ENCODE data around the gene SPCS3.
"Not testable (repeated sequence)": the region's sequence is repeated elsewhere in the genome, so short reads cannot be mapped to it uniquely, and the experiment has no call there.

SPCS3 gene

GRCh38 chr4:176340871-176341685 is 21.3 kb downstream of the SPCS3 start:
- in situ Hi-C loops (cut with HindIII; ENCODE audit: low sequenced_read_pairs), result loop anchor here (25.0 kb wide), 1 partner anchor 304 kb away; no protein-coding TSS in a partner anchor
- DNase-seq (ENCODE audit: low read depth), result peak; percentile 38
- peak; percentile 43 for TF ChIP-seq CTCF (IDR thresholded peaks at IDR 0.05; ENCODE audit: low read depth, low read length, missing control alignments)
- H3K4me3 ChIP-seq (ENCODE audit: low read depth, low read length), result no peak overlapping the region

GRCh38 chr4:176342384-176342783 is 22.6 kb downstream of the SPCS3 start:
- no peak overlapping the region for H3K4me3 ChIP-seq (ENCODE audit: low read depth, low read length)
- in situ Hi-C loops (cut with HindIII; ENCODE audit: low sequenced_read_pairs), result loop anchor here (25.0 kb wide), 1 partner anchor 305 kb away; no protein-coding TSS in a partner anchor
- DNase-seq (ENCODE audit: low read depth), result no peak
- no peak for TF ChIP-seq CTCF (IDR thresholded peaks at IDR 0.05; ENCODE audit: low read depth, low read length, missing control alignments)

GRCh38 chr4:176343286-176343685 is 23.5 kb downstream of the SPCS3 start:
- TF ChIP-seq CTCF (IDR thresholded peaks at IDR 0.05; ENCODE audit: low read depth, low read length, missing control alignments), result no peak
- DNase-seq (ENCODE audit: low read depth), result no peak
- in situ Hi-C loops (cut with HindIII; ENCODE audit: low sequenced_read_pairs), result loop anchor here (25.0 kb wide), 1 partner anchor 306 kb away; no protein-coding TSS in a partner anchor
- H3K4me3 ChIP-seq (ENCODE audit: low read depth, low read length), result no peak overlapping the region

- in situ Hi-C loops (cut with HindIII; ENCODE audit: low sequenced_read_pairs), result loop anchor here (25.0 kb wide), 1 partner anchor 308 kb away; no protein-coding TSS in a partner anchor
- DNase-seq (ENCODE audit: low read depth); H3K4me3 ChIP-seq (ENCODE audit: low read depth, low read length): not testable (repeated sequence)
Observed at GRCh38 chr4:176345346-176345745, 25.6 kb downstream of the SPCS3 start.

GRCh38 chr4:176346836-176347235 is 27.1 kb downstream of the SPCS3 start:
- H3K4me3 ChIP-seq (ENCODE audit: low read depth, low read length); DNase-seq (ENCODE audit: low read depth): not testable (repeated sequence)
- in situ Hi-C loops (cut with HindIII; ENCODE audit: low sequenced_read_pairs), result loop anchor here (25.0 kb wide), 1 partner anchor 310 kb away; no protein-coding TSS in a partner anchor

- no peak for DNase-seq (ENCODE audit: low read depth)
- H3K4me3 ChIP-seq (ENCODE audit: low read depth, low read length), result no peak overlapping the region
- no peak for TF ChIP-seq CTCF (IDR thresholded peaks at IDR 0.05; ENCODE audit: low read depth, low read length, missing control alignments)
- in situ Hi-C loops (cut with HindIII; ENCODE audit: low sequenced_read_pairs), result no loop called here
Observed at GRCh38 chr4:176350671-176351070, 30.9 kb downstream of the SPCS3 start.

GRCh38 chr4:176354884-176355283 is 35.1 kb downstream of the SPCS3 start:
- no peak for DNase-seq (ENCODE audit: low read depth)
- no peak overlapping the region for H3K4me3 ChIP-seq (ENCODE audit: low read depth, low read length)

More at GRCh38 chr4:176354884-176355283, 35.1 kb downstream of the SPCS3 start:
- no peak for TF ChIP-seq CTCF (IDR thresholded peaks at IDR 0.05; ENCODE audit: low read depth, low read length, missing control alignments)
- in situ Hi-C loops (cut with HindIII; ENCODE audit: low sequenced_read_pairs), result no loop called here

Measured in astrocyte of the cerebellum (primary cell).